PC-9 (cell line): ENCODE data around the gene NTMT1.

ENCODE experiments used
- EZH2 ChIP-seq: fragments of 200-600 bp; sonication (generic); IDR thresholded peaks from 2 replicates; pipeline ENCODE4 v1.8.0; 2017; ENCODE audit warnings: antibody characterized with exemption, low read depth
- TF ChIP-seq, protein P1 (sequence below): fragments of 200-600 bp; sonication (generic); conservative IDR thresholded peaks from 2 replicates; pipeline ENCODE4 v1.6.1; 2017; ENCODE audit warnings: mixed run types, antibody characterized with exemption, mild to moderate bottlenecking, moderate library complexity

DNA sequence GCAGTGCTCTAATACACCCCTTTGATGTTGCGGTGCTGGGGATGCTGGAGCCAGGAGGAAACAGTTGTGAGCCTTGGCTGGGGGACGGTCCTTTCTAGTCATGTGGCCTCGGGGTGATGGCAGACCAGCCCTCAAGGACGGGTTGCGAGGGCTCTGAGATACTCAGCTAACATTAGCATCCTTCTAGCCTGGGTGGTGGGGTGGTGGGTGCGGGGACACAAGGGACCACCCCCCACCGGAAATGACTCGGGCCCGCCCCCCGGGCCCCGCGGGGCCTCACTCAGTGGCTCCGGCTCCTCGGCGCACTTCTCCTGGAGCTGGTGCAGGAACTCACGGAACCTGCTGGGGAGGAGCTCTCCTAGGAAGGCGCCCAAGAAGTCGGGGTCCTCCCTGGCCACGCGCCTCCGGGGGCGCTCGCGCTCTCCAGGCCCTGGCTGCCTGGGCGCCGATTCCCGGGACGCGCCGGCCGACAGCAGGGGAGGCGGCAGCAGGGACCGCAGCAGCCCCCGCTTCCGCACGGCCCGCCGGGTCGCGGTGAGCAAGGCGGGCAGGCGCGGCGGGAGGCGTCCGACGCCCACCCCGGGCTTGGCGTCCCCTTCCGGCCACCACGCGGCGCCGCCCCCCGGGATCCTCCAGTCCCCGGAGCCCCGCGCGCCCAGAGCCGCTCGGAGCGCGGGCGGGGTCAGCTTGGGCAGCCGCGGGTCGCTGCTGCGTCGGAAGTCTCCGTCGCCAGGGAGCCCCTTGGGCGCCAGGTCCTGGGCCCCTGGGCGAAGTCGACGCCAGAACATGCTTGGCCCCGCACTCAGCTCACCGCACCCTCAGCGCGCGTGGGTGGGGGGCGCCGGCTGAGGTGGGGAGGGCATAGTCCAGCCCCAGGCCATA, 5.9 kb upstream of the NTMT1 start:
- TF ChIP-seq, protein P1, sequence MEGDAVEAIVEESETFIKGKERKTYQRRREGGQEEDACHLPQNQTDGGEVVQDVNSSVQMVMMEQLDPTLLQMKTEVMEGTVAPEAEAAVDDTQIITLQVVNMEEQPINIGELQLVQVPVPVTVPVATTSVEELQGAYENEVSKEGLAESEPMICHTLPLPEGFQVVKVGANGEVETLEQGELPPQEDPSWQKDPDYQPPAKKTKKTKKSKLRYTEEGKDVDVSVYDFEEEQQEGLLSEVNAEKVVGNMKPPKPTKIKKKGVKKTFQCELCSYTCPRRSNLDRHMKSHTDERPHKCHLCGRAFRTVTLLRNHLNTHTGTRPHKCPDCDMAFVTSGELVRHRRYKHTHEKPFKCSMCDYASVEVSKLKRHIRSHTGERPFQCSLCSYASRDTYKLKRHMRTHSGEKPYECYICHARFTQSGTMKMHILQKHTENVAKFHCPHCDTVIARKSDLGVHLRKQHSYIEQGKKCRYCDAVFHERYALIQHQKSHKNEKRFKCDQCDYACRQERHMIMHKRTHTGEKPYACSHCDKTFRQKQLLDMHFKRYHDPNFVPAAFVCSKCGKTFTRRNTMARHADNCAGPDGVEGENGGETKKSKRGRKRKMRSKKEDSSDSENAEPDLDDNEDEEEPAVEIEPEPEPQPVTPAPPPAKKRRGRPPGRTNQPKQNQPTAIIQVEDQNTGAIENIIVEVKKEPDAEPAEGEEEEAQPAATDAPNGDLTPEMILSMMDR: no peak
- TF ChIP-seq EZH2: no peak
